C4-2B (cell line): ENCODE measurements around the gene SLC25A15.
A peak's percentile ranks its signal among the peaks of the same experiment; 100 is the strongest.

Experiments used
- CTCF ChIP-seq: fragments of 450-650 bp; conservative IDR thresholded peaks from 2 replicates; pipeline ENCODE4 v1.5.1; 2017; ENCODE audit warnings: mild to moderate bottlenecking
- ZFX ChIP-seq: fragments of 450-650 bp; IDR thresholded peaks from 2 replicates; pipeline ENCODE4 v1.6.1; 2017

GRCh38 chr13:40777166-40777808 is 12.1 kb upstream of the SLC25A15 start:
- TF ChIP-seq CTCF: peak; percentile 75
- no peak for TF ChIP-seq ZFX
